ENCODE measurements around the gene RBM20.

RBM20 gene

DNA sequence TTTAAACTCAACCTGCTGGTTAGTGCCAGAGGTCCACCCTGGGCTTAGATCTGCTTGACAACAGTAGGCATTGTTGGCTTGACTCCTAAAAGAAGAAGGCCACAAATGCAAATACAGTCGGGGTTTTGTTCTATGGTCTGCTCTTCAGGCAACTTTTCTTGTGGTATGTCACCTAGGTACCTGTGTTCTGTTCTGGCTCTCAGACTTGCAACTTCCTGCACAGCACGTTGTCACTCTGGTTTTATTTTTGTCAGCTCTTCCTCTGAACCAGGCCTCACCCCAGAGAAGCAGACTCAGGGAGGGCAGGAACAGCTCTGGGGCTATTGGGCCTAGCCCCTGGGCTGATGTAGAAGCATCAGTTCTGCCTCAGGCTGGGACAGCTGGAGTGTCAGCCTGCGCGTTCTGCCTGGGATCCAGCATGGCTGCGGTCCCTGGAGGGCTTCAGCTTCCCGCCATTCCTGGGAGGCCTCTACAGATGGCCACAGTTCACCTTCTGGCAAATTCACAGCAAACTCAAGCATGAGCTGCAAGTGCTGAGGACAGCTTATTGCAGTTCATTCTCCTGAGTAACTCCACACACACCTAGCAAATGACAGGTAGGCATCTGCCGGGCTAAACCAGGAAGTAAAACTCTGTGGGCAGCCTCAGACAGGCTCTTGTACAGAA, 216.6 kb downstream of the RBM20 start:
- TF ChIP-seq CSDC2 (CRISPR knock-in tag; IDR thresholded peaks at IDR 0.05) (no peak), ARNTL (CRISPR knock-in tag; IDR thresholded peaks at IDR 0.05; ENCODE audit: borderline replicate concordance, low read depth) (no peak)
- TF ChIP-seq, protein P1, sequence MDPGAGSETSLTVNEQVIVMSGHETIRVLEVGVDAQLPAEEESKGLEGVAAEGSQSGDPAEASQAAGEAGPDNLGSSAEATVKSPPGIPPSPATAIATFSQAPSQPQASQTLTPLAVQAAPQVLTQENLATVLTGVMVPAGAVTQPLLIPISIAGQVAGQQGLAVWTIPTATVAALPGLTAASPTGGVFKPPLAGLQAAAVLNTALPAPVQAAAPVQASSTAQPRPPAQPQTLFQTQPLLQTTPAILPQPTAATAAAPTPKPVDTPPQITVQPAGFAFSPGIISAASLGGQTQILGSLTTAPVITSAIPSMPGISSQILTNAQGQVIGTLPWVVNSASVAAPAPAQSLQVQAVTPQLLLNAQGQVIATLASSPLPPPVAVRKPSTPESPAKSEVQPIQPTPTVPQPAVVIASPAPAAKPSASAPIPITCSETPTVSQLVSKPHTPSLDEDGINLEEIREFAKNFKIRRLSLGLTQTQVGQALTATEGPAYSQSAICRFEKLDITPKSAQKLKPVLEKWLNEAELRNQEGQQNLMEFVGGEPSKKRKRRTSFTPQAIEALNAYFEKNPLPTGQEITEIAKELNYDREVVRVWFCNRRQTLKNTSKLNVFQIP (CRISPR knock-in tag; IDR thresholded peaks at IDR 0.05; ENCODE audit: borderline replicate concordance, low read depth): no peak
- ATAC-seq: no peak; the same call in 1 of the 3 replicates

DNA sequence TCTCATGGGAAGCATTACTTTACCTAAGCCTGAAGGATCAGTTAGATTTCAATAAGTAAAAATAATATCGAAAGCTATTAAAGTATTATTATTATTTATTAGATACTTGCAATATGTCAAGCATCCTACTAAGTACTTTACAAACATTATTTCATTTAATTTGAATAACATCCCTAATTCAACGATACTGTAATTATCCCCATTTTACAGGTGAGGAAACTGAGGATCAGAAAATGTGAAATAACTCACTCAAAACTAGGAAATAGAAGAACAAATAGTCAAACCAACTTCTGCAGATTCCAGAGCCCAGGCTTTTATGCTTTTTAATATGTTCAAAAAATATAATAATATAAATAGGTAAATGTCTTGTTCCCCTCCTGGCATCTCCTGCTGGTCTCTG, 217.3 kb downstream of the RBM20 start:
- ATAC-seq: no peak
- TF ChIP-seq ARNTL (CRISPR knock-in tag; IDR thresholded peaks at IDR 0.05; ENCODE audit: borderline replicate concordance, low read depth) (no peak), GLIS3 (CRISPR knock-in tag; IDR thresholded peaks at IDR 0.05) (no peak), BACH2 (CRISPR knock-in tag; IDR thresholded peaks at IDR 0.05; ENCODE audit: borderline replicate concordance) (no peak), RARB (CRISPR knock-in tag; IDR thresholded peaks at IDR 0.05) (no peak), ZNF8 (CRISPR knock-in tag; IDR thresholded peaks at IDR 0.05) (no peak), PPARA (CRISPR knock-in tag; IDR thresholded peaks at IDR 0.05; ENCODE audit: borderline replicate concordance) (no peak), ZFP30 (CRISPR knock-in tag; IDR thresholded peaks at IDR 0.05) (no peak), ZNF70 (CRISPR knock-in tag; IDR thresholded peaks at IDR 0.05) (no peak), TOX (CRISPR knock-in tag; IDR thresholded peaks at IDR 0.05; ENCODE audit: borderline replicate concordance) (no peak), ZNF565 (CRISPR knock-in tag; conservative IDR thresholded peaks at IDR 0.05; ENCODE audit: low read depth) (no peak), ZFP3 (CRISPR knock-in tag; IDR thresholded peaks at IDR 0.05) (no peak), OSR1 (CRISPR knock-in tag; IDR thresholded peaks at IDR 0.05) (no peak), CSDC2 (CRISPR knock-in tag; IDR thresholded peaks at IDR 0.05) (no peak), ESRRG (CRISPR knock-in tag; IDR thresholded peaks at IDR 0.05) (no peak)
- TF ChIP-seq, protein P2, sequence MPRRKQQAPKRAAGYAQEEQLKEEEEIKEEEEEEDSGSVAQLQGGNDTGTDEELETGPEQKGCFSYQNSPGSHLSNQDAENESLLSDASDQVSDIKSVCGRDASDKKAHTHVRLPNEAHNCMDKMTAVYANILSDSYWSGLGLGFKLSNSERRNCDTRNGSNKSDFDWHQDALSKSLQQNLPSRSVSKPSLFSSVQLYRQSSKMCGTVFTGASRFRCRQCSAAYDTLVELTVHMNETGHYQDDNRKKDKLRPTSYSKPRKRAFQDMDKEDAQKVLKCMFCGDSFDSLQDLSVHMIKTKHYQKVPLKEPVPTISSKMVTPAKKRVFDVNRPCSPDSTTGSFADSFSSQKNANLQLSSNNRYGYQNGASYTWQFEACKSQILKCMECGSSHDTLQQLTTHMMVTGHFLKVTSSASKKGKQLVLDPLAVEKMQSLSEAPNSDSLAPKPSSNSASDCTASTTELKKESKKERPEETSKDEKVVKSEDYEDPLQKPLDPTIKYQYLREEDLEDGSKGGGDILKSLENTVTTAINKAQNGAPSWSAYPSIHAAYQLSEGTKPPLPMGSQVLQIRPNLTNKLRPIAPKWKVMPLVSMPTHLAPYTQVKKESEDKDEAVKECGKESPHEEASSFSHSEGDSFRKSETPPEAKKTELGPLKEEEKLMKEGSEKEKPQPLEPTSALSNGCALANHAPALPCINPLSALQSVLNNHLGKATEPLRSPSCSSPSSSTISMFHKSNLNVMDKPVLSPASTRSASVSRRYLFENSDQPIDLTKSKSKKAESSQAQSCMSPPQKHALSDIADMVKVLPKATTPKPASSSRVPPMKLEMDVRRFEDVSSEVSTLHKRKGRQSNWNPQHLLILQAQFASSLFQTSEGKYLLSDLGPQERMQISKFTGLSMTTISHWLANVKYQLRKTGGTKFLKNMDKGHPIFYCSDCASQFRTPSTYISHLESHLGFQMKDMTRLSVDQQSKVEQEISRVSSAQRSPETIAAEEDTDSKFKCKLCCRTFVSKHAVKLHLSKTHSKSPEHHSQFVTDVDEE (CRISPR knock-in tag; IDR thresholded peaks at IDR 0.05): no peak
- TF ChIP-seq, protein P3, sequence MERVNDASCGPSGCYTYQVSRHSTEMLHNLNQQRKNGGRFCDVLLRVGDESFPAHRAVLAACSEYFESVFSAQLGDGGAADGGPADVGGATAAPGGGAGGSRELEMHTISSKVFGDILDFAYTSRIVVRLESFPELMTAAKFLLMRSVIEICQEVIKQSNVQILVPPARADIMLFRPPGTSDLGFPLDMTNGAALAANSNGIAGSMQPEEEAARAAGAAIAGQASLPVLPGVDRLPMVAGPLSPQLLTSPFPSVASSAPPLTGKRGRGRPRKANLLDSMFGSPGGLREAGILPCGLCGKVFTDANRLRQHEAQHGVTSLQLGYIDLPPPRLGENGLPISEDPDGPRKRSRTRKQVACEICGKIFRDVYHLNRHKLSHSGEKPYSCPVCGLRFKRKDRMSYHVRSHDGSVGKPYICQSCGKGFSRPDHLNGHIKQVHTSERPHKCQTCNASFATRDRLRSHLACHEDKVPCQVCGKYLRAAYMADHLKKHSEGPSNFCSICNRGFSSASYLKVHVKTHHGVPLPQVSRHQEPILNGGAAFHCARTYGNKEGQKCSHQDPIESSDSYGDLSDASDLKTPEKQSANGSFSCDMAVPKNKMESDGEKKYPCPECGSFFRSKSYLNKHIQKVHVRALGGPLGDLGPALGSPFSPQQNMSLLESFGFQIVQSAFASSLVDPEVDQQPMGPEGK (CRISPR knock-in tag; IDR thresholded peaks at IDR 0.05; ENCODE audit: borderline replicate concordance): no peak
- TF ChIP-seq, protein P4, sequence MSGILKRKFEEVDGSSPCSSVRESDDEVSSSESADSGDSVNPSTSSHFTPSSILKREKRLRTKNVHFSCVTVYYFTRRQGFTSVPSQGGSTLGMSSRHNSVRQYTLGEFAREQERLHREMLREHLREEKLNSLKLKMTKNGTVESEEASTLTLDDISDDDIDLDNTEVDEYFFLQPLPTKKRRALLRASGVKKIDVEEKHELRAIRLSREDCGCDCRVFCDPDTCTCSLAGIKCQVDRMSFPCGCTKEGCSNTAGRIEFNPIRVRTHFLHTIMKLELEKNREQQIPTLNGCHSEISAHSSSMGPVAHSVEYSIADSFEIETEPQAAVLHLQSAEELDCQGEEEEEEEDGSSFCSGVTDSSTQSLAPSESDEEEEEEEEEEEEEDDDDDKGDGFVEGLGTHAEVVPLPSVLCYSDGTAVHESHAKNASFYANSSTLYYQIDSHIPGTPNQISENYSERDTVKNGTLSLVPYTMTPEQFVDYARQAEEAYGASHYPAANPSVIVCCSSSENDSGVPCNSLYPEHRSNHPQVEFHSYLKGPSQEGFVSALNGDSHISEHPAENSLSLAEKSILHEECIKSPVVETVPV (CRISPR knock-in tag; IDR thresholded peaks at IDR 0.05): no peak

DNA sequence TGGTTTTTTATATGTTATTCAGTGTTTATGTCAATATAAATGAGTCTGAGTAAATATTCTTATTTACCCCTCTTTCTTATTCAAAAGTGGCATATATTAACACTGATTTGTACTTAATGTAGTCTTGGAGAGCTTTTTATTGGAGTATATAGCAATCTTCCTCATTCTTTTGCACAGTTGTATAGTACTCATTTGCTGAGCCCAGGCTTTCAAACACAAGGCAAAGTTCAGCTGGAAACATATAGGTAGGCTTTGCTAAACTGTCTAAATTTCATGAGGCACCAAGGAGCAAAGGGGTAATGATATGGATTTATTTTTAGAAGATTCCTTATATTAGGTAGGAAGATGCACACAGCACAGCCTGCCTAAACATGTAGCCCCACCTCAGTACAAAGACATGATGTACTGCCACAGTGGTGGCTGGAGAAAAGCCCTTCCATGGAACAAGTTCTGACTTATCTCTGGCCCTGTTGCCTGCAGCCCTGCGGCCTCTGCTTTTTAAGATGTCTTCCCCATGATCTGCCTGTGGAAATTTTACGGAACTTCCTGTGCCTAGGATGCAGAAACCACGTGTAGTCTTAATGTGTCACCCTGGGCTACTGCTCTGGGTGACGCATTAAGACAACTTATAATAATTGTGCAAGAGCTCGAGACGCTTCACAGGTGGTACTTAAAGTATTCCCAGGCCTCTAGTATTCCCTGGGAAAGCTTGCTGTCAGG, 218.0 kb downstream of the RBM20 start:
- no peak for TF ChIP-seq ZNF8 (CRISPR knock-in tag; IDR thresholded peaks at IDR 0.05)
- no peak for TF ChIP-seq SNAI2 (CRISPR knock-in tag; IDR thresholded peaks at IDR 0.05)
- no peak for TF ChIP-seq ZFP3 (CRISPR knock-in tag; IDR thresholded peaks at IDR 0.05)

DNA sequence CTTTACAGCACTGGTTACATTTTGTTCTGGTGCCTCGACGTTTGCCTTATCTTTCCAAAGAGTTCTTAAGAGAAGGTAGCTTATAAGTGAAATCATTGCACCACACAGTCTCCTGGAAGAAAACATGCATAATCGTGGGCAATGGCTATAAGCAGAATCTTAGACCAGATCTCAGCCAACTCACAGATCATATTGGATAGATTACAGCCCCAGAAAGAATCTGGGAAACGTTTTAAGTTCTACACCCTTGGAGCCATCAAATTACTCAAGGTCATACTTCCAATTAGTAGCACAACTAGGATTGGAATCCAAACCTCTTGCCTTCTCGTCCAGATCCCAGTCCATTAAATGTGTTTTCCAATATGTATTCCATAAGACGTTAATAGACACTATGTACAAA, 218.8 kb downstream of the RBM20 start:
- ATAC-seq: no peak
- TF ChIP-seq ZNF8 (CRISPR knock-in tag; IDR thresholded peaks at IDR 0.05) (no peak), GLIS3 (CRISPR knock-in tag; IDR thresholded peaks at IDR 0.05) (no peak), ZC3H10 (CRISPR knock-in tag; IDR thresholded peaks at IDR 0.05) (no peak), ESRRG (CRISPR knock-in tag; IDR thresholded peaks at IDR 0.05) (no peak), ZNF565 (CRISPR knock-in tag; conservative IDR thresholded peaks at IDR 0.05; ENCODE audit: low read depth) (no peak), TOX (CRISPR knock-in tag; IDR thresholded peaks at IDR 0.05; ENCODE audit: borderline replicate concordance) (no peak), BACH2 (CRISPR knock-in tag; IDR thresholded peaks at IDR 0.05; ENCODE audit: borderline replicate concordance) (no peak), ZNF70 (CRISPR knock-in tag; IDR thresholded peaks at IDR 0.05) (no peak)

More for the DNA sequence above, 218.0 kb downstream of the RBM20 start:
- no peak for ATAC-seq

Data from SK-N-SH treated with all-trans-retinoic acid at 6 μM for 48 hours (cell line).